Measurements from ENCODE around the gene SLC38A10. TPM values are rescaled to one million over a fixed set of nuclear protein-coding genes. Genes with fewer than 3 reads are reported as not detected.

Gene SLC38A10
- total and polyA plus RNA-seq, 2 of the 13 experiments (the other 11 are each of a cell fraction or from before 2014, with no cell fraction given), result 23.4 to 55.8 TPM

- no peak for TF ChIP-seq NFAT5 (CRISPR knock-in tag; IDR thresholded peaks at IDR 0.05)
- 0 out of 2 replicates have a peak, but pooled peaks have one; percentile 4 for TF ChIP-seq ZNF720 (CRISPR knock-in tag; IDR thresholded peaks at IDR 0.05)
- TF ChIP-seq ZSCAN31 (CRISPR knock-in tag; IDR thresholded peaks at IDR 0.05; ENCODE audit: low read depth), result no peak
- TF ChIP-seq GMEB1 (CRISPR knock-in tag; IDR thresholded peaks at IDR 0.05; ENCODE audit: borderline replicate concordance), result peak; percentile 35; the same call in 1 of the 2 replicates
- TF ChIP-seq CREB1 (IDR thresholded peaks at IDR 0.05), result no peak
- no peak for TF ChIP-seq CREB1 (CRISPR knock-in tag; IDR thresholded peaks at IDR 0.05)
- TF ChIP-seq ZSCAN12 (CRISPR knock-in tag; IDR thresholded peaks at IDR 0.05), result no peak
- no peak for TF ChIP-seq REPIN1 (CRISPR knock-in tag; IDR thresholded peaks at IDR 0.05; ENCODE audit: borderline replicate concordance, low read depth)
- peak; percentile 63 for TF ChIP-seq MED1 (CRISPR knock-in tag; IDR thresholded peaks at IDR 0.05)
- TF ChIP-seq ZNF160 (CRISPR knock-in tag; IDR thresholded peaks at IDR 0.05), result no peak
- TF ChIP-seq PTBP1 (IDR thresholded peaks at IDR 0.05; ENCODE audit: low read depth, low read length, poor library complexity, severe bottlenecking), result no peak
- TF ChIP-seq SNAI1 (CRISPR knock-in tag; IDR thresholded peaks at IDR 0.05; ENCODE audit: borderline replicate concordance), result no peak
- TF ChIP-seq MXD3 (CRISPR knock-in tag; IDR thresholded peaks at IDR 0.05), result no peak
- TF ChIP-seq SP2 (CRISPR knock-in tag; IDR thresholded peaks at IDR 0.05), result no peak
- TF ChIP-seq ZNF121 (CRISPR knock-in tag; IDR thresholded peaks at IDR 0.05), result 0 out of 2 replicates have a peak, but pooled peaks have one; percentile 38
- TF ChIP-seq NR2F1 (CRISPR knock-in tag; IDR thresholded peaks at IDR 0.05), result no peak
- no peak for TF ChIP-seq SAFB2 (CRISPR knock-in tag; IDR thresholded peaks at IDR 0.05; ENCODE audit: borderline replicate concordance, low read depth)
- TF ChIP-seq ZNF530 (CRISPR knock-in tag; IDR thresholded peaks at IDR 0.05; ENCODE audit: low read depth), result no peak
- peak; percentile 95 for TF ChIP-seq RXRA (CRISPR knock-in tag; IDR thresholded peaks at IDR 0.05)
- no peak; the same call in 1 of the 2 replicates for TF ChIP-seq ZBTB10 (CRISPR knock-in tag; IDR thresholded peaks at IDR 0.05; ENCODE audit: borderline replicate concordance)
These were observed 44.6 kb upstream of the SLC38A10 start (continued) for GRCh38 chr17:81339534-81340296.

Data from HepG2 (cell line).